GM12875 (cell line): ENCODE results near the gene PLIN4.

Source experiments
- H3K4me3 ChIP-seq: one replicate; pipeline ENCODE4 v1.5.1; 2011; ENCODE audit warnings: low read depth, low read length, control low read depth
- CTCF ChIP-seq: IDR thresholded peaks from 2 replicates; pipeline ENCODE4 v1.5.1; 2011; ENCODE audit warnings: low read depth, mild to moderate bottlenecking, control low read depth, inconsistent platforms, low read length, moderate library complexity, borderline replicate concordance; ENCODE audit not compliant: insufficient read depth

Gene PLIN4

DNA sequence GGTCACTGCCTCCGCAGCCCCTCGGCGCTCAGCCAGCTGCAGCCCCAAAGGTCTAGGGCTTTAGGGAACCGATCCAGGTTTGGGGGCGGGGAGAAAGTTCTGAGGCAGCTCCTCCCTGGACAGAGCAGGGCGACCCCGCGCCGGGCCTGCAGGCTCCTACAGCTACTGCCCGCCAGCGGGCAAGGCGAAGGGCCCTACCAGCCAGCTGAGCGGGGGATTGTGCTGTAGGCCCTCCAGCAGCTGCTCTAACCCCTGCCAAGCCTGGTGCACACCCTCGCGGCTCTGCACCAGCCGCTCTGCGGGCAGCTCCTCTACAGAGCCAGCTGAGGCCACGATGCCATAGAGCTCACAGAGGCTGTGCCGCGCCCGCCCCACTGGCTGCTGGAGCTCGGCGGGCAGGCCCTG is 14.0 kb downstream of the PLIN4 start:
- TF ChIP-seq CTCF, result no peak
- H3K4me3 ChIP-seq, result no peak overlapping the region

- H3K4me3 ChIP-seq, result no peak overlapping the region
- no peak for TF ChIP-seq CTCF
Measured at GRCh38 chr19:4503825-4504170, 14.5 kb downstream of the PLIN4 start.

GRCh38 chr19:4503132-4503824 is 15.0 kb downstream of the PLIN4 start:
- no peak for TF ChIP-seq CTCF
- H3K4me3 ChIP-seq, result no peak overlapping the region

GRCh38 chr19:4502282-4503131 is 15.8 kb downstream of the PLIN4 start:
- no peak overlapping the region for H3K4me3 ChIP-seq
- TF ChIP-seq CTCF, result no peak

GRCh38 chr19:4501691-4502090 is 16.6 kb downstream of the PLIN4 start:
- H3K4me3 ChIP-seq, result no peak overlapping the region
- TF ChIP-seq CTCF, result no peak

DNA sequence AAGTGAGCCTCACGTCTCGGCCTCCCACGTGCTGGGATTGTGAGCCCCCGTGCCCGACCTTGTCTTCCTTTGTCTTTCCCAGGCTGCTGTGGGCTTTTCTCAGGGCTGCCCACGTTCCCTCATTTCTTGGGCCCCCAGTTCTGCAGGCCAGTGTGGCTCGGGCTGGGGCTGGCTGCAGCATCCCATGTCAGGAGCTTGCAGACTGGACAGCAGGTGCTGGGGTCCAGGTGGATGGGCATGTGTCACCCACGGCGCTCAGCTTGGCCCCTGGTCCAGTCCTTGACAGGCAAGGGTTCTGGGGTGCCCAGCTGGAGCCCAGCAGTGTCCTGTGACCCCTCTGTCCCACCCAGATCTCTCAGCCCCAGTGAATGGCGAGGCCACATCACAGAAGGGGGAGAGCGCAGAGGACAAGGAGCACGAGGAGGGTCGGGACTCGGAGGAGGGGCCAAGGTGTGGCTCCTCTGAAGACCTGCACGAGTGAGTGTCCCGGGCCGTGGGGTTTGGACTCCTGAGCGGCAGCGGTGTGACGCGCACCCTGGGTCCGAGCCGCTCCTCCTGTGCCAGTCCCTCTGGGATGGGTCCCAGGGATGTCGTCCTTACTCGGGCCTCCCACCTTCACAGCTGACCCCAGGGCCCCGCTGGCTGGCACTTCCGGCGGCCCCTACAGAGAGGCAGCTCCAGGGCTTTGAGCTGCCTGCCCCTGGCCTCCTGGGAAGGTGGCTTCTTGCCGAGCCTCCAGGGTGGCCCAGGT is 17.3 kb downstream of the PLIN4 start:
- no peak for TF ChIP-seq CTCF
- no peak overlapping the region for H3K4me3 ChIP-seq
